HepG2 (cell line): ENCODE measurements around the gene RRP8. TPM values are rescaled to one million over a fixed set of nuclear protein-coding genes. Genes with fewer than 3 reads are reported as not detected.

ENCODE experiments used
- ATAC-seq: fragments of 200-7000 bp; cut with Tn5 transposase; 3 replicates; pipeline ENCODE4 v1.9.1; 2020; ENCODE audit warnings: mild to moderate bottlenecking, moderate library complexity
- BruUV-seq: library from RNA; stranded (reverse); fragments of 400-500 nt; replicated peaks from 2 replicates; lab custom pipeline; 2021; lab: Mats Ljungman, UMichigan
- CTCF ChIA-PET: fragments of 300-600 bp; formaldehyde crosslinking; extraction: SDS; loops from one replicate; lab custom pipeline; 2021; ENCODE audit warnings: low total read pairs, inconsistent platforms, low intra/inter-chr PET ratio; lab: Yijun Ruan, JAX
- POLR2A ChIA-PET: fragments of 350-600 bp; sonication (Branson Sonifier 250); formaldehyde crosslinking; loops from one replicate; lab custom pipeline; 2020; ENCODE audit warnings: antibody characterized with exemption, inconsistent platforms; lab: Yijun Ruan, JAX
- DNase-seq: peaks from one replicate; pipeline ENCODE4 v3.0.0-alpha.2; 2015; ENCODE audit warnings: low spot score
- FAIRE-seq: peaks from 3 replicates; lab custom pipeline; 2011; peaks lifted over from hg19 to GRCh38; lab: Jason Lieb, UNC
- H2AFZ ChIP-seq: one replicate; pipeline ENCODE4 v1.6.1; 2011; ENCODE audit warnings: low read length, inconsistent platforms
- H3K27ac ChIP-seq: fragments of 300-600 bp; 3 replicates; pipeline ENCODE4 v1.8.0; 2011; ENCODE audit warnings: mixed run types, mild to moderate bottlenecking, mixed read lengths, low read length, inconsistent platforms; ENCODE audit not compliant: insufficient read depth; ENCODE audit errors: extremely low read length
- H3K27me3 ChIP-seq, 2 experiments: fragments of 200-600 bp in 1 of 2; 2 replicates in 1 of 2; 3 replicates in 1 of 2; pipeline versions ENCODE4 v1.6.0 to v1.8.0; 2011; ENCODE audit warnings: low read length in 2 of 2, mild to moderate bottlenecking in 2 of 2, moderate library complexity in 2 of 2, inconsistent platforms in 1 of 2; ENCODE audit not compliant: insufficient read depth in 2 of 2, control insufficient read depth in 1 of 2
- H3K36me3 ChIP-seq, 2 experiments: fragments of 200-600 bp in 1 of 2; replicated peaks in 1 of 2; 2 replicates in 1 of 2; 3 replicates in 1 of 2; pipeline versions ENCODE4 v1.5.1 to v1.8.0; 2011; ENCODE audit warnings: low read length in 2 of 2, inconsistent platforms in 1 of 2; ENCODE audit not compliant: insufficient read depth in 2 of 2, control insufficient read depth in 1 of 2
- H3K4me1 ChIP-seq: 2 replicates; pipeline ENCODE4 v1.5.1; 2012; ENCODE audit warnings: low read length, inconsistent platforms; ENCODE audit not compliant: insufficient read depth
- H3K4me2 ChIP-seq: 2 replicates; pipeline ENCODE4 v1.6.0; 2011; ENCODE audit warnings: low read depth, low read length, inconsistent platforms
- H3K4me3 ChIP-seq, 3 experiments: fragments of 200-600 bp in 1 of 3; sonication (generic), shearing (Covaris generic) in 1 of 3; replicated peaks in 1 of 3; 2 replicates each; pipeline ENCODE4 v1.5.1; 2011 to 2016; ENCODE audit warnings: low read length in 3 of 3, inconsistent platforms in 2 of 3, low read depth in 2 of 3, mild to moderate bottlenecking in 2 of 3, control low read depth in 1 of 3, mixed read lengths in 1 of 3; ENCODE audit not compliant: insufficient read depth in 1 of 3
- H3K79me2 ChIP-seq: one replicate; pipeline ENCODE4 v1.6.1; 2011; ENCODE audit warnings: low read length, inconsistent platforms; ENCODE audit not compliant: insufficient read depth
- H3K9ac ChIP-seq: 2 replicates; pipeline ENCODE4 v1.6.0; 2011; ENCODE audit warnings: mild to moderate bottlenecking, low read depth, low read length, inconsistent platforms; ENCODE audit not compliant: insufficient read depth
- H3K9me3 ChIP-seq: 2 replicates; pipeline ENCODE4 v1.5.1; 2012; ENCODE audit warnings: mild to moderate bottlenecking, low read length
- H4K20me1 ChIP-seq: 2 replicates; pipeline ENCODE4 v1.6.0; 2011; ENCODE audit warnings: inconsistent platforms, mild to moderate bottlenecking, low read length, moderate library complexity; ENCODE audit not compliant: insufficient read depth
- ARNT ChIP-seq: fragments of 450-650 bp; IDR thresholded peaks from 2 replicates; pipeline ENCODE4 v1.6.1; 2017
- BHLHE40 ChIP-seq: IDR thresholded peaks from 2 replicates; pipeline ENCODE4 v1.6.1; 2011; ENCODE audit warnings: low read length, improper control_type of control experiment
- CBX5 ChIP-seq: sonication (generic); formaldehyde crosslinking; IDR thresholded peaks from 2 replicates; pipeline ENCODE4 v1.4.0; 2020; ENCODE audit warnings: missing genetic modification reagents, borderline replicate concordance
- CEBPB ChIP-seq: IDR thresholded peaks from 2 replicates; pipeline ENCODE4 v1.6.1; 2011; ENCODE audit warnings: low read depth, low read length, improper control_type of control experiment, borderline replicate concordance
- FOXP1 ChIP-seq, 2 experiments: fragments of 450-650 bp in 1 of 2; IDR thresholded peaks; 2 replicates each; pipeline ENCODE4 v1.6.1; 2017 to 2018; ENCODE audit warnings: antibody characterized with exemption in 1 of 2
- GLMP ChIP-seq: sonication (generic); formaldehyde crosslinking; IDR thresholded peaks from 2 replicates; pipeline ENCODE4 v1.9.0; 2021; ENCODE audit warnings: missing genetic modification reagents, mild to moderate bottlenecking, borderline replicate concordance
- MTA3 ChIP-seq: sonication (generic); formaldehyde crosslinking; IDR thresholded peaks from 2 replicates; pipeline ENCODE4 v1.4.0; 2020; ENCODE audit warnings: missing genetic modification reagents
- NAIF1 ChIP-seq: sonication (generic); formaldehyde crosslinking; IDR thresholded peaks from 2 replicates; pipeline ENCODE4 v1.5.0; 2020; ENCODE audit warnings: mild to moderate bottlenecking, missing genetic modification reagents, borderline replicate concordance
- NFKB2 ChIP-seq: sonication (generic); formaldehyde crosslinking; IDR thresholded peaks from 2 replicates; pipeline ENCODE4 v1.4.0; 2020; ENCODE audit warnings: missing genetic modification reagents, borderline replicate concordance
- SCMH1 ChIP-seq: sonication (generic); formaldehyde crosslinking; IDR thresholded peaks from 2 replicates; pipeline ENCODE4 v1.9.0; 2021; ENCODE audit warnings: missing genetic modification reagents, mild to moderate bottlenecking, borderline replicate concordance
- SNAPC5 ChIP-seq: sonication (generic); formaldehyde crosslinking; IDR thresholded peaks from 2 replicates; pipeline ENCODE4 v1.8.1; 2023; ENCODE audit warnings: mild to moderate bottlenecking, missing genetic modification reagents, borderline replicate concordance
- SRF ChIP-seq: IDR thresholded peaks from 2 replicates; pipeline ENCODE4 v1.6.1; 2011; ENCODE audit warnings: mild to moderate bottlenecking, low read depth, low read length, moderate library complexity
- TBX3 ChIP-seq: fragments of 450-650 bp; IDR thresholded peaks from 2 replicates; pipeline ENCODE4 v1.6.1; 2017; ENCODE audit warnings: antibody characterized with exemption, mild to moderate bottlenecking, inconsistent platforms, borderline replicate concordance
- ZBTB21 ChIP-seq: sonication (generic); formaldehyde crosslinking; IDR thresholded peaks from 2 replicates; pipeline ENCODE4 v1.4.0; 2020; ENCODE audit warnings: missing genetic modification reagents
- ZNF136 ChIP-seq: sonication (generic); formaldehyde crosslinking; IDR thresholded peaks from 2 replicates; pipeline ENCODE4 v1.8.1; 2022; ENCODE audit warnings: low read depth, mild to moderate bottlenecking, moderate library complexity, missing genetic modification reagents
- ZNF33B ChIP-seq: sonication (generic); formaldehyde crosslinking; IDR thresholded peaks from 2 replicates; pipeline ENCODE4 v1.5.1; 2020; ENCODE audit warnings: mild to moderate bottlenecking, missing genetic modification reagents
- ZNF782 ChIP-seq: sonication (generic); formaldehyde crosslinking; IDR thresholded peaks from 2 replicates; pipeline ENCODE4 v1.4.0; 2020; ENCODE audit warnings: missing genetic modification reagents, mild to moderate bottlenecking, borderline replicate concordance
- ZNF784 ChIP-seq: sonication (generic); formaldehyde crosslinking; IDR thresholded peaks from 2 replicates; pipeline ENCODE4 v1.5.1; 2020; ENCODE audit warnings: missing genetic modification reagents, mild to moderate bottlenecking, borderline replicate concordance
- WGBS: methylation state at CpG from one replicate; pipeline ENCODE4 v1.1.6; 2017; ENCODE audit warnings: low lambda C conversion rate; 5-methylcytosine and 5-hydroxymethylcytosine counted together
- in situ Hi-C: cut with HindIII; loops from 2 replicates; pipeline ENCODE4 v1.10.0; 2017; ENCODE audit warnings: low pct_unique_long_range_greater_than_20kb; ENCODE audit not compliant: extremely low pct_ligation_motif_present
- intact Hi-C: fragments of 100-400 bp; cut with micrococcal nuclease; formaldehyde crosslinking; loops from one replicate; pipeline ENCODE4 v1.10.0; 2022; ENCODE audit not compliant: unreplicated experiment
- polyA plus RNA-seq, 8 experiments: library from polyadenylated mRNA; depleted of rRNA in 3 of 8; stranded (reverse) in 7 of 8; unstranded in 1 of 8; fragments of >200 nt; fragmentation: Illumina TruSeq in 4 of 8; extraction: Trizol in 4 of 8; gene quantifications; 2 replicates each; pipeline versions ENCODE4 v1.2.1 to v1.2.3, GENCODE V29; 2011 to 2016; ENCODE audit warnings: low read depth in 4 of 8, missing spikeins in 1 of 8, mixed read lengths in 1 of 8; ENCODE audit not compliant: insufficient read depth in 1 of 8
- total RNA-seq, 5 experiments: library from RNA; depleted of rRNA; stranded (reverse); fragments of >200 nt; fragmentation: Illumina TruSeq; extraction: Trizol; gene quantifications; 2 replicates each; pipeline ENCODE4 v1.2.3, GENCODE V29; 2016; ENCODE audit warnings: low read depth in 1 of 5

RRP8 gene
- total and polyA plus RNA-seq, 2 of the 13 experiments (the other 11 are each of a cell fraction or from before 2014, with no cell fraction given): 7.2 to 21.6 TPM

- TF ChIP-seq SRF: no peak
- no peak for TF ChIP-seq BHLHE40
- no peak for TF ChIP-seq MTA3 (CRISPR knock-in tag)
Measured at GRCh38 chr11:6629573-6629891, 26.1 kb upstream of the RRP8 start (continued).

- intact Hi-C loops (no loop called here), in situ Hi-C loops (no loop called here)
- WGBS: 0% methylated on average over 1 of the region's 4 CpGs
- Histone ChIP-seq H2AFZ (no peak overlapping the region), H3K36me3 (no peaks in the 10 kb centered on the region), H4K20me1 (no peaks in the 10 kb centered on the region), H3K79me2 (no peaks in the 10 kb centered on the region), H3K4me1 (peaks cover 18% of the 10 kb centered on the region), H3K27me3 (peaks cover 14 to 76% of the 10 kb centered on the region in 2 experiments; a peak in 4 of 5 replicates), H3K4me2 (no peak overlapping the region), H3K27ac (no peak overlapping the region), H3K9me3 (no peaks in the 10 kb centered on the region), H3K4me3 (no peak overlapping the region), H3K9ac (no peak overlapping the region)
- CTCF ChIA-PET: no interaction called here
- POLR2A ChIA-PET: no interaction called here
- TF ChIP-seq TBX3: no peak
- ATAC-seq (no peak), DNase-seq (no peak), FAIRE-seq (no peak)
- BruUV-seq: no TSS peak
Measured at GRCh38 chr11:6628526-6628925, 25.1 kb upstream of the RRP8 start.

- no peak for DNase-seq
- H3K27me3 ChIP-seq: peaks cover 15 to 76% of the 10 kb centered on the region in 2 experiments; a peak in 4 of 5 replicates
- intact Hi-C loops (no loop called here), in situ Hi-C loops (no loop called here)
- no peaks in the 10 kb centered on the region for H3K9me3 ChIP-seq
- ATAC-seq: no peak
- no peaks in the 10 kb centered on the region for H3K36me3 ChIP-seq
- no peak overlapping the region for H2AFZ ChIP-seq
- CTCF ChIA-PET: no interaction called here
- 35% methylated on average over 2 of the region's 2 CpGs for WGBS
- BruUV-seq: no TSS peak
- no peaks in the 10 kb centered on the region for H3K79me2 ChIP-seq
- H3K4me3 ChIP-seq: no peak overlapping the region
- no peak overlapping the region for H3K9ac ChIP-seq
- H3K4me2 ChIP-seq: no peak overlapping the region
- no peak overlapping the region for H3K27ac ChIP-seq
- POLR2A ChIA-PET: no interaction called here
- peaks cover 21% of the 10 kb centered on the region for H3K4me1 ChIP-seq
- no peaks in the 10 kb centered on the region for H4K20me1 ChIP-seq
- FAIRE-seq: no peak
- TF ChIP-seq CEBPB (no peak), FOXP1 (IDR thresholded peaks at IDR 0.05) (no peak), FOXP1 (CRISPR knock-in tag; IDR thresholded peaks at IDR 0.05) (no peak), CBX5 (CRISPR knock-in tag) (no peak), NFKB2 (no peak), ARNT (no peak), NAIF1 (CRISPR knock-in tag) (no peak), ZBTB21 (no peak), SNAPC5 (CRISPR knock-in tag) (no peak), ZNF33B (no peak), GLMP (CRISPR knock-in tag) (no peak), ZNF782 (CRISPR knock-in tag) (no peak), ZNF136 (CRISPR knock-in tag) (no peak), SCMH1 (CRISPR knock-in tag) (no peak), ZNF784 (CRISPR knock-in tag) (no peak)
Measured at GRCh38 chr11:6627762-6628241, 24.4 kb upstream of the RRP8 start.
